Measurements from ENCODE around the gene WDR33.

- TF ChIP-seq ASH2L (IDR thresholded peaks at IDR 0.05; ENCODE audit: borderline replicate concordance, low read depth) (no peak), USF2 (IDR thresholded peaks at IDR 0.05; ENCODE audit: borderline replicate concordance, low read depth, low read length) (no peak), CTCF (IDR thresholded peaks at IDR 0.05 in 2 of 3, conservative IDR thresholded peaks at IDR 0.05 in 1 of 3; ENCODE audit: control insufficient read depth in 2 of 3, extremely low read depth in 1 of 3, insufficient read depth in 1 of 3, low read depth in 3 of 3, low read length in 3 of 3) (no peak), SPI1 (IDR thresholded peaks at IDR 0.05; ENCODE audit: borderline replicate concordance, insufficient read depth, low read depth, low read length) (no peak), NR2F1 (conservative IDR thresholded peaks at IDR 0.05) (no peak), MXI1 (IDR thresholded peaks at IDR 0.05; ENCODE audit: low read depth, low read length) (no peak), ZZZ3 (IDR thresholded peaks at IDR 0.05; ENCODE audit: control insufficient read depth, insufficient read length, low read depth) (no peak), SMARCA5 (IDR thresholded peaks at IDR 0.05) (no peak), IKZF1 (conservative IDR thresholded peaks at IDR 0.05) (no peak), IRF3 (IDR thresholded peaks at IDR 0.05) (no peak), MTA3 (IDR thresholded peaks at IDR 0.05; ENCODE audit: borderline replicate concordance, low read length) (no peak)
- TF ChIP-seq, protein P1, sequence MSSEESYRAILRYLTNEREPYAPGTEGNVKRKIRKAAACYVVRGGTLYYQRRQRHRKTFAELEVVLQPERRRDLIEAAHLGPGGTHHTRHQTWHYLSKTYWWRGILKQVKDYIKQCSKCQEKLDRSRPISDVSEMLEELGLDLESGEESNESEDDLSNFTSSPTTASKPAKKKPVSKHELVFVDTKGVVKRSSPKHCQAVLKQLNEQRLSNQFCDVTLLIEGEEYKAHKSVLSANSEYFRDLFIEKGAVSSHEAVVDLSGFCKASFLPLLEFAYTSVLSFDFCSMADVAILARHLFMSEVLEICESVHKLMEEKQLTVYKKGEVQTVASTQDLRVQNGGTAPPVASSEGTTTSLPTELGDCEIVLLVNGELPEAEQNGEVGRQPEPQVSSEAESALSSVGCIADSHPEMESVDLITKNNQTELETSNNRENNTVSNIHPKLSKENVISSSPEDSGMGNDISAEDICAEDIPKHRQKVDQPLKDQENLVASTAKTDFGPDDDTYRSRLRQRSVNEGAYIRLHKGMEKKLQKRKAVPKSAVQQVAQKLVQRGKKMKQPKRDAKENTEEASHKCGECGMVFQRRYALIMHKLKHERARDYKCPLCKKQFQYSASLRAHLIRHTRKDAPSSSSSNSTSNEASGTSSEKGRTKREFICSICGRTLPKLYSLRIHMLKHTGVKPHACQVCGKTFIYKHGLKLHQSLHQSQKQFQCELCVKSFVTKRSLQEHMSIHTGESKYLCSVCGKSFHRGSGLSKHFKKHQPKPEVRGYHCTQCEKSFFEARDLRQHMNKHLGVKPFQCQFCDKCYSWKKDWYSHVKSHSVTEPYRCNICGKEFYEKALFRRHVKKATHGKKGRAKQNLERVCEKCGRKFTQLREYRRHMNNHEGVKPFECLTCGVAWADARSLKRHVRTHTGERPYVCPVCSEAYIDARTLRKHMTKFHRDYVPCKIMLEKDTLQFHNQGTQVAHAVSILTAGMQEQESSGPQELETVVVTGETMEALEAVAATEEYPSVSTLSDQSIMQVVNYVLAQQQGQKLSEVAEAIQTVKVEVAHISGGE (CRISPR knock-in tag; IDR thresholded peaks at IDR 0.05), result no peak
Observed at GRCh38 chr2:127769587-127769986, 41.4 kb downstream of the WDR33 start.
